Measurements from ENCODE around the gene TRAF3IP1.

Gene TRAF3IP1

GRCh38 chr2:238380336-238380735 is 60.0 kb downstream of the TRAF3IP1 start:
- H3K9me3 ChIP-seq, result no peaks in the 10 kb centered on the region
- peaks cover 0 to 11% (median 3%) of the 10 kb centered on the region in 3 donors for H3K36me3 ChIP-seq
- TF ChIP-seq CTCF (IDR thresholded peaks at IDR 0.05), result no peak
- H3K27ac ChIP-seq, result peak overlapping the region in 1 of 2 donors; percentile 8
- intact Hi-C loops (cut with DNase I; ENCODE audit: low total_unique reads), result loop anchor here (5.0 kb wide), 1 partner anchor 77 kb away; no protein-coding TSS in a partner anchor
- H3K4me1 ChIP-seq, result peaks cover 0 to 35% (median 26%) of the 10 kb centered on the region in 4 donors
- no peaks in the 10 kb centered on the region for H3K27me3 ChIP-seq
- no peak for DNase-seq
- no peak overlapping the region for H3K4me3 ChIP-seq

- peaks cover 0 to 35% (median 26%) of the 10 kb centered on the region in 4 donors for H3K4me1 ChIP-seq
- TF ChIP-seq CTCF (IDR thresholded peaks at IDR 0.05), result no peak
- H3K9me3 ChIP-seq, result no peaks in the 10 kb centered on the region
- intact Hi-C loops (cut with DNase I; ENCODE audit: low total_unique reads), result loop anchor here (5.0 kb wide), 1 partner anchor 77 kb away; no protein-coding TSS in a partner anchor
- H3K36me3 ChIP-seq, result peaks cover 0 to 11% (median 3%) of the 10 kb centered on the region in 3 donors
- no peak overlapping the region for H3K27ac ChIP-seq
- no peak for DNase-seq
- no peaks in the 10 kb centered on the region for H3K27me3 ChIP-seq
- no peak overlapping the region for H3K4me3 ChIP-seq
These were observed 60.5 kb downstream of the TRAF3IP1 start for GRCh38 chr2:238380785-238381184.

GRCh38 chr2:238381341-238382115 is 61.2 kb downstream of the TRAF3IP1 start:
- no peak for TF ChIP-seq CTCF (IDR thresholded peaks at IDR 0.05)
- DNase-seq, result no peak
- H3K27ac ChIP-seq, result no peak overlapping the region
- peaks cover 0 to 11% (median 3%) of the 10 kb centered on the region in 3 donors for H3K36me3 ChIP-seq
- intact Hi-C loops (cut with DNase I; ENCODE audit: low total_unique reads), result loop anchor here (5.0 kb wide), 1 partner anchor 76 kb away; no protein-coding TSS in a partner anchor
- H3K4me1 ChIP-seq, result peaks cover 0 to 35% (median 26%) of the 10 kb centered on the region in 4 donors
- no peaks in the 10 kb centered on the region for H3K27me3 ChIP-seq
- no peak overlapping the region for H3K4me3 ChIP-seq
- no peaks in the 10 kb centered on the region for H3K9me3 ChIP-seq

- no peak for DNase-seq
- intact Hi-C loops (cut with DNase I; ENCODE audit: low total_unique reads), result loop anchor here (5.0 kb wide), 1 partner anchor 75 kb away; no protein-coding TSS in a partner anchor
- H3K27ac ChIP-seq, result no peak overlapping the region
- peaks cover 0 to 11% (median 3%) of the 10 kb centered on the region in 3 donors for H3K36me3 ChIP-seq
- H3K4me3 ChIP-seq, result no peak overlapping the region
- H3K9me3 ChIP-seq, result no peaks in the 10 kb centered on the region
- no peak for TF ChIP-seq CTCF (IDR thresholded peaks at IDR 0.05)
- H3K4me1 ChIP-seq, result peaks cover 0 to 35% (median 26%) of the 10 kb centered on the region in 4 donors
- no peaks in the 10 kb centered on the region for H3K27me3 ChIP-seq
These were observed 62.1 kb downstream of the TRAF3IP1 start for GRCh38 chr2:238382381-238382781.

DNA sequence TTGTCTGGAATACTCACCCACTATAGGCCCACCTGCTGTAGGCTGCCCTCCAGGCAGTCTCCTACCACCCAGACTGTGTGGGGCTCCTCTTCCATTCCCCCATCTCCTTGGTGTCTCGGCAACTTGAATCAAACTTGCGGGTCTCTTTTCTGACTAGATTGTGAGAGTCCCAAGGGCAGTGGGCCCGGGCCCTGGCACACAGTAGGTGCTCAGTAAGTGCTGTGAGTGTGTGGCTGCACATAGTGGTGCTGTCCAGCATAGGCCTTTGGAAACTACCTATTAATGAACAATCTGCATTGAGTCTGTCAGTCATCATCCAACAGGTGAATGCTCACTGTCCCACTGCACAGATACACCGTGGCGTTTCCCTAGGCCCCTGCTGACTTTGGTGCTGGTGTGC is 62.8 kb downstream of the TRAF3IP1 start:
- intact Hi-C loops (cut with DNase I; ENCODE audit: low total_unique reads), result loop anchor here (5.0 kb wide), 1 partner anchor 74 kb away; no protein-coding TSS in a partner anchor
- H3K36me3 ChIP-seq, result peaks cover 0 to 11% (median 3%) of the 10 kb centered on the region in 3 donors
- peaks cover 0 to 32% (median 26%) of the 10 kb centered on the region in 4 donors for H3K4me1 ChIP-seq
- H3K27me3 ChIP-seq, result no peaks in the 10 kb centered on the region
- no peak overlapping the region for H3K4me3 ChIP-seq
- TF ChIP-seq CTCF (IDR thresholded peaks at IDR 0.05), result no peak
- DNase-seq, result no peak
- H3K9me3 ChIP-seq, result no peaks in the 10 kb centered on the region
- no peak overlapping the region for H3K27ac ChIP-seq

Data from tibial artery (tissue), 4 donors.